ENCODE results near the gene CTIF.
"Not testable (repeated sequence)": the region's sequence is repeated elsewhere in the genome, so short reads cannot be mapped to it uniquely, and the experiment has no call there.

Gene CTIF

GRCh38 chr18:48715711-48716361 is 177.0 kb downstream of the CTIF start:
- no peak for DNase-seq

DNA sequence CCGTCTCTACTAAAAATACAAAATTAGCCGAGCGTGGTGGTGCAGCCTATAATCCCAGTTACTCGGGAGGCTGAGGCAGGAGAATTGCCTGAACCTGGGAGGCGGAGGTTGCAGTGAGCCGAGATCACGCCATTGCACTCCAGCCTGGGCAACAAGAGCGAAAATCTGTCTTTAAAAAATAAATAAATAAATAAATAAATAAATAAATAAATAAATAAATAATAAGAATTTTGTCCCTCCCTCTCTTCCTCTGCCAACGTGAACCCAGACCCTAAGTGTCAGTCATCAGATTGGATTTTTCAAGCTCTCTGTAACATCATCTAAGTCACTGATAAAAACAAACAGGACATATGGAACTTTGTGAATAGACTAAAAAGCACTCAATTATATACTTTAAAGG is 178.4 kb downstream of the CTIF start:
- DNase-seq = not testable (repeated sequence)

GRCh38 chr18:48718251-48718959 is 179.6 kb downstream of the CTIF start:
- DNase-seq = no peak

DNA sequence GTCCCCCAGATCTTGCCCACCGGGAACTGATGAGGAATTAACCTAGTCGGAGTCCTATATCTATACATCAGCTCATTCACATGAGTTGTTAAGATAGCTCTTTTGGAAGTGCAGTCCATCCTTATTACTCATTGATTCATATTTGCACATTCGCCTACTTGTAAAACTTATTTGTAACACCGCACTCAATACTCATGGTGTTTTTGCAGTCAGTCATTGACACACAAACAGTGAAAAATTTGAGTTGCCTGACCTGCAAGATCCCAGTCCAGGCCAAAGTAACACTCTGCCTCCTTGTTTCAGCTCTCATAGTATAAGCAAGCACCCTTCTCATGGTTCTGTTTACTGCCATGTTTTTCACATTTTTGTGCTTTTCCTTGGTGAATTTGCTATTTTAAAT is 180.6 kb downstream of the CTIF start:
- DNase-seq = no peak

GRCh38 chr18:48719974-48720654 is 181.3 kb downstream of the CTIF start:
- no peak for DNase-seq

GRCh38 chr18:48720655-48721025 is 181.8 kb downstream of the CTIF start:
- no peak for DNase-seq

GRCh38 chr18:48721312-48721711 is 182.5 kb downstream of the CTIF start:
- no peak for DNase-seq

GRCh38 chr18:48723016-48723415 is 184.2 kb downstream of the CTIF start:
- no peak for DNase-seq

- no peak for DNase-seq
Measured at GRCh38 chr18:48723837-48724236, 185.0 kb downstream of the CTIF start.

- DNase-seq = no peak
Measured at GRCh38 chr18:48724442-48724841, 185.6 kb downstream of the CTIF start.

GRCh38 chr18:48724939-48725338 is 186.1 kb downstream of the CTIF start:
- no peak for DNase-seq

GRCh38 chr18:48725562-48725961 is 186.7 kb downstream of the CTIF start:
- DNase-seq = no peak

GRCh38 chr18:48727681-48728080 is 188.8 kb downstream of the CTIF start:
- DNase-seq = no peak

DNA sequence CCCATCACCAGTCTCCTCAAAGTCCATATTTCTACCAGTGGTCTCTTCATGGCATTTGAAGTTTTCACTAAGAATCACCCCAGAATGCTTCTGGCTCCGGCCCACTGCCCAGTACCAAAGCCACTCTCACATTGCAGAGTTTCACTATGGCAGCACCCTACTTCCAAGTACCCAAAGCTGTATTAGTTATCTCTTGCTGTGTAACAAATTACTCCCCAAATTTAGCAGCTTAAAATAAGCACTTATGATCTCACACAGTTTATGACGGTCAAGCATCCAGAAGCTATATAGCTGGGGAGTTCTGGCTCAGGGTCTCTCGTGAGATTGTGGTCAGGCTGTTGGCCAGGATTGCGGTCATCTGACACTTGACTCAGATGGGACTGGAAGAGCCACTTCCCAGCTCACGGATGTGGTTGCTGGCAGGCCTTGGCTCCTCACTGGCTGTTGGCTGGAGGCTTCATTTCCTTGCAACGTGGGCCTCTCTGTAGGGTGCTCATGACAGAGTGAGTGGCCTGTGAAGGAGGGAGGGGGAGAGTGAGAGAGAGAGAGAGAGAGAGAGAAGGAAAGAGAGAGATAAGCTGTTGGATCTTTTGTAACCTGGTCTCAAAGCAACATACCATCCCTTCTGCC is 189.5 kb downstream of the CTIF start:
- DNase-seq = peak; percentile 97

DNA sequence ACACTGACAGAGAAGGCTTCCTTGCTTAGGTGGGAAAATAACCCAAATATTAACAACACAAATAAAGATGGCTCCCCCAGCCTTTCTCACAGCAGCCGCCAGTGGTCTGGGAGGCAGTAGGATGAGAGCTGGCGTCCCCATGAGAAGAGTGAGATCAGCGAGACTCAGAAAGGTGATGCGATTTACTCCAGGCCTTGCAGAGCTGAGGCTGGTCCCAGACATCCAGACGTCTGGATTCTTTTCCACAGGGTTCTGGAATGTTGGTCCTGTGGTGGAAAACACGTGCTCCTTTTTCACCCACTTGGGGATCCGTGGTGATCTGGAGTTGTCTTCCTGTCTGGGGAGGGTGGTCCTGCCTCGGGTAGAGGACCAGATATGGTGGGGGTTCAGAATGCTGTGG is 190.6 kb downstream of the CTIF start:
- DNase-seq = no peak

- no peak for DNase-seq
Measured at GRCh38 chr18:48730010-48730409, 191.2 kb downstream of the CTIF start.

GRCh38 chr18:48732767-48733424 is 194.1 kb downstream of the CTIF start:
- DNase-seq = no peak

DNA sequence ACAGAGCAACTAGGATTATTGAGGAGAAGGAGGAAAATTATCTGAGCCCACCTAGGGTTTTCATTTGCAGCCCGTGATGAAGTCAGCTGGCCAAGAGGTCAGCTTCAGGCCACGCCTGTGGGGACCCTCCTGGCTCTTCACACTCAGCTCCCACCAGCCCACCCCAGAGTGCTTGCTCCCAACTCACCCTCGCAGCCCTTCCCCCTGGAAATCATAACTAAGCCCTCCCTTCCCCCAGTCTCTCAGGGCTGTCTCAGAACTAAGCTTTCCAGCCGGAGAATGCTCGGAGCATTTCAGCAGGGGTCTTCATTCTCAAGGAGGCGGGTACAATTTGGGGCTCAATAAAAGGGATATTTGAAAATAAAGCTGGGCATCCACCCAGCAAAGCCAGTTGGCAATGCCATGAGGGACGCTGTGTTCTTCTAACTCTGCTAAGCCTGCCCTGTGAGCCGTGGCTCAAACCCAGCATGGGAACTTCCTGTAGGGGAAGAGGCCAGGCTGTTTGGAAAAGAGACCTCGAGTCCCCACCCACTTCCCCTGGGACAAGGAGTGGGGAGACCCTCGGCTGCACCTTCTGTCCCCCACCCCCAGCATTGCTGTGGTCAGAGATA is 194.9 kb downstream of the CTIF start:
- no peak for DNase-seq

- DNase-seq = no peak
Measured at GRCh38 chr18:48734460-48734859, 195.6 kb downstream of the CTIF start.

- DNase-seq = peak; percentile 51
Measured at GRCh38 chr18:48735080-48735676, 196.3 kb downstream of the CTIF start.

DNA sequence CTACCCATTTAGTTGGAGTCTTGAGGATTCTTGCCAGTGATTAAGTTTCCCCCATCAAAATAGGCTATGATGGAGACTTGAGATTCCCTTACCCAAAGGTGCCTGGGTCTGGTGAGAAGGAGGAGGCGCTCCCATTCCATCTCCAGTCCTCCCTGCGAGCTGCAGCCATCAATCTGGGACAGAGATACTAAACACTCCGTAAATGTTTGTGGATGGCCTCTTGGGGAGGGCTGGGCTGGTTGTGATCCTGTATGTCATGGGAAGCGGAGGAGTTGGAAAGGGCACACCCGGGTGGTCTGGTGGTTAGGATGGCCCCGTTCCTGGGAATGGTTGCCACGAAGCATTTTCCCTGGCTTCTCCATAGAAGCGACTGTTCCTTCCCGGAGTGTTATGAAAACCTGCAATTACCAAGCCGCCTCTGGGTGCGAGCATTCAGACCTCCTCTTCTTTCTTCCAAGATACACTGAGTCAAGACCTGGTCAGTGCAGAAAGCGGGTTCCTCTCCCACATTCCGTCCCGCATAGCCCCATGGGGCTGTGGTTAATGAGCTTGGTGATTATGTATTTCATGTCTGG is 196.9 kb downstream of the CTIF start:
- no peak for DNase-seq

Measured in HCEC 1CT (cell line).